Esophagus (tissue), 2 donors: ENCODE measurements around the gene NSMCE1. TPM values are rescaled to one million over a fixed set of nuclear protein-coding genes. Genes with fewer than 3 reads are reported as not detected.
A peak's percentile ranks its signal among the peaks of the same experiment; 100 is the strongest.

Experiments
- H3K27ac ChIP-seq, 2 donors: one replicate each; pipeline ENCODE4 v1.5.1; 2013; ENCODE audit warnings: low read depth in 2 of 2, mild to moderate bottlenecking in 2 of 2, inconsistent platforms in 1 of 2, low read length in 1 of 2, moderate library complexity in 1 of 2
- H3K27me3 ChIP-seq, 2 donors: one replicate each; pipeline ENCODE4 v1.6.1; 2013; ENCODE audit warnings: low read length in 2 of 2, control low read depth in 1 of 2, mild to moderate bottlenecking in 1 of 2; ENCODE audit not compliant: insufficient read depth in 2 of 2, control insufficient read depth in 1 of 2
- H3K36me3 ChIP-seq, 2 donors: one replicate each; pipeline ENCODE4 v1.6.1; 2013; ENCODE audit warnings: low read length in 1 of 2; ENCODE audit not compliant: control insufficient read depth in 2 of 2, insufficient read depth in 2 of 2
- H3K4me1 ChIP-seq, 2 donors: one replicate each; pipeline ENCODE4 v1.6.1; 2013; ENCODE audit warnings: low read length in 1 of 2; ENCODE audit not compliant: control insufficient read depth in 2 of 2, insufficient read depth in 2 of 2
- H3K4me3 ChIP-seq, 2 donors: one replicate each; pipeline ENCODE4 v1.5.1; 2013; ENCODE audit warnings: low read length in 2 of 2, mild to moderate bottlenecking in 2 of 2, low read depth in 1 of 2, moderate library complexity in 1 of 2
- H3K9me3 ChIP-seq, 2 donors: one replicate each; pipeline ENCODE4 v1.6.1; 2013; ENCODE audit warnings: mild to moderate bottlenecking in 2 of 2, low read depth in 1 of 2, low read length in 1 of 2, moderate library complexity in 1 of 2; ENCODE audit not compliant: control insufficient read depth in 2 of 2, insufficient read depth in 1 of 2
- WGBS, 2 donors: extraction: QIAGEN DNeasy Blood & Tissue Kit; methylation state at CpG; one replicate each; pipeline ENCODE4 v1.1.7; 2013; 5-methylcytosine and 5-hydroxymethylcytosine counted together
- polyA plus RNA-seq, 2 donors: library from polyadenylated mRNA; stranded (reverse); fragments of 200-250 nt; gene quantifications; one replicate each; pipeline ENCODE4 v1.2.3, GENCODE V29; 2013
- donor health status: healthy with polysubstance abuse.
- donor health status: Bipolar disorder and iron deficiency.

The NSMCE1 gene
- polyA plus RNA-seq, 2 donors = 29.0 to 47.1 TPM

- Histone ChIP-seq H3K36me3 (peaks cover 0 to 3% of the 10 kb centered on the region in 2 donors), H3K4me1 (peaks cover 7 to 35% of the 10 kb centered on the region in 2 donors), H3K27me3 (no peaks in the 10 kb centered on the region), H3K9me3 (no peaks in the 10 kb centered on the region), H3K4me3 (no peak overlapping the region), H3K27ac (peak overlapping the region; percentile 82 to 83)
- 39 to 41% methylated on average over 22 to 23 of the region's 23 CpGs for WGBS, 2 donors
Observed at GRCh38 chr16:27235055-27235937, 33.3 kb downstream of the NSMCE1 start.

- Histone ChIP-seq H3K27me3 (no peaks in the 10 kb centered on the region), H3K4me3 (no peak overlapping the region), H3K36me3 (peaks cover 3 to 4% of the 10 kb centered on the region in 2 donors), H3K27ac (peak overlapping the region; percentile 29 to 62), H3K4me1 (peaks cover 7 to 36% of the 10 kb centered on the region in 2 donors), H3K9me3 (no peaks in the 10 kb centered on the region)
- 15 to 23% methylated on average over 4 of the region's 4 CpGs for WGBS, 2 donors
Observed at GRCh38 chr16:27234603-27235002, 34.0 kb downstream of the NSMCE1 start.

GRCh38 chr16:27234171-27234570 lies 34.4 kb downstream of the NSMCE1 start:
- Histone ChIP-seq H3K4me3 (no peak overlapping the region), H3K4me1 (peaks cover 7 to 37% of the 10 kb centered on the region in 2 donors), H3K27ac (no peak overlapping the region), H3K9me3 (no peaks in the 10 kb centered on the region), H3K27me3 (no peaks in the 10 kb centered on the region), H3K36me3 (peaks cover 3 to 4% of the 10 kb centered on the region in 2 donors)
- 89 to 94% methylated on average over 8 of the region's 8 CpGs for WGBS, 2 donors

- H3K36me3 ChIP-seq = peaks cover 3 to 4% of the 10 kb centered on the region in 2 donors
- no peaks in the 10 kb centered on the region for H3K27me3 ChIP-seq
- no peak overlapping the region for H3K4me3 ChIP-seq
- no peaks in the 10 kb centered on the region for H3K9me3 ChIP-seq
- peaks cover 7 to 38% of the 10 kb centered on the region in 2 donors for H3K4me1 ChIP-seq
- H3K27ac ChIP-seq = no peak overlapping the region
- whole genome bisulfite sequencing, 2 donors = 96 to 98% methylated on average over 6 of the region's 6 CpGs
Observed at GRCh38 chr16:27233731-27234130, 34.8 kb downstream of the NSMCE1 start.

- WGBS, 2 donors = 82 to 89% methylated on average over 13 of the region's 13 CpGs
Observed at GRCh38 chr16:27232901-27233625, 35.5 kb downstream of the NSMCE1 start.

GRCh38 chr16:27232061-27232900 lies 36.3 kb downstream of the NSMCE1 start:
- H3K4me1 ChIP-seq = peaks cover 7 to 30% of the 10 kb centered on the region in 2 donors

More at GRCh38 chr16:27232901-27233625, 35.5 kb downstream of the NSMCE1 start:
- H3K36me3 ChIP-seq = peaks cover 3 to 4% of the 10 kb centered on the region in 2 donors
- peak overlapping the region in 1 of 2 donors; percentile 38 for H3K27ac ChIP-seq
- no peaks in the 10 kb centered on the region for H3K27me3 ChIP-seq
- H3K9me3 ChIP-seq = no peaks in the 10 kb centered on the region
- H3K4me1 ChIP-seq = peaks cover 7 to 36% of the 10 kb centered on the region in 2 donors
- no peak overlapping the region for H3K4me3 ChIP-seq

GRCh38 chr16:27231692-27232060 lies 36.9 kb downstream of the NSMCE1 start:
- peaks cover 3 to 5% of the 10 kb centered on the region in 2 donors for H3K36me3 ChIP-seq
- H3K27me3 ChIP-seq = no peaks in the 10 kb centered on the region
- no peak overlapping the region for H3K4me3 ChIP-seq
- H3K27ac ChIP-seq = peak overlapping the region in 1 of 2 donors; percentile 38
- peaks cover 9 to 27% of the 10 kb centered on the region in 2 donors for H3K4me1 ChIP-seq
- WGBS, 2 donors = 88 to 95% methylated on average over 8 of the region's 8 CpGs
- H3K9me3 ChIP-seq = no peaks in the 10 kb centered on the region

More at GRCh38 chr16:27232061-27232900, 36.3 kb downstream of the NSMCE1 start:
- Histone ChIP-seq H3K27me3 (no peaks in the 10 kb centered on the region), H3K9me3 (no peaks in the 10 kb centered on the region), H3K27ac (peak overlapping the region in 1 of 2 donors; percentile 38), H3K4me3 (no peak overlapping the region), H3K36me3 (peaks cover 3 to 5% of the 10 kb centered on the region in 2 donors)
- WGBS, 2 donors = 74 to 76% methylated on average over 26 of the region's 26 CpGs

- H3K36me3 ChIP-seq = peaks cover 3 to 5% of the 10 kb centered on the region in 2 donors
- H3K27ac ChIP-seq = no peak overlapping the region
- no peak overlapping the region for H3K4me3 ChIP-seq
- H3K27me3 ChIP-seq = no peaks in the 10 kb centered on the region
- H3K4me1 ChIP-seq = peaks cover 7 to 24% of the 10 kb centered on the region in 2 donors
- H3K9me3 ChIP-seq = no peaks in the 10 kb centered on the region
- WGBS, 2 donors = 59 to 60% methylated on average over 16 of the region's 16 CpGs
Observed at GRCh38 chr16:27230562-27231001, 38.0 kb downstream of the NSMCE1 start.
